Psoas muscle (tissue), 8 donors: Measurements from ENCODE around the gene TGIF2. TPM values are rescaled to one million over a fixed set of nuclear protein-coding genes. Genes with fewer than 3 reads are reported as not detected.

Experiments
- ATAC-seq, 4 donors: fragments of 200-7000 bp; cut with Tn5 transposase; one replicate each; pipeline ENCODE4 v1.9.1; 2020; ENCODE audit warnings: moderate library complexity in 3 of 4, mild to moderate bottlenecking in 2 of 4
- DNase-seq, 2 donors: peaks; one replicate each; pipeline ENCODE4 v3.0.0-alpha.2; 2020
- H3K27ac ChIP-seq: fragments of 200-600 bp; one replicate; pipeline ENCODE4 v1.8.0; 2022
- H3K27me3 ChIP-seq, 3 donors: fragments of 200-600 bp in 1 of 3; one replicate each; pipeline versions ENCODE4 v1.6.1 to v1.8.0; 2013 to 2022; ENCODE audit warnings: low read length in 2 of 3, mild to moderate bottlenecking in 2 of 3, moderate library complexity in 1 of 3; ENCODE audit not compliant: insufficient read depth in 3 of 3
- H3K36me3 ChIP-seq, 2 donors: fragments of 200-600 bp in 1 of 2; one replicate each; pipeline versions ENCODE4 v1.6.1 to v1.8.0; 2013 to 2022; ENCODE audit warnings: low read depth in 1 of 2, mild to moderate bottlenecking in 1 of 2, moderate library complexity in 1 of 2; ENCODE audit not compliant: insufficient read depth in 1 of 2
- H3K4me1 ChIP-seq: fragments of 200-600 bp; one replicate; pipeline ENCODE4 v1.8.0; 2022
- H3K4me3 ChIP-seq: fragments of 200-600 bp; one replicate; pipeline ENCODE4 v1.8.0; 2022; ENCODE audit warnings: mild to moderate bottlenecking
- H3K9me3 ChIP-seq: fragments of 200-600 bp; one replicate; pipeline ENCODE4 v1.8.0; 2022
- WGBS, 3 donors: extraction: QIAGEN DNeasy Blood & Tissue Kit; methylation state at CpG; one replicate each; pipeline versions ENCODE4 v1.1.6 to v1.1.7; 2013; 5-methylcytosine and 5-hydroxymethylcytosine counted together
- intact Hi-C, 2 donors: fragments of 100-400 bp; cut with DNase I; formaldehyde crosslinking; loops; one replicate each; pipeline versions ENCODE4 v1.11.0 to v1.14.2; 2022
- polyA plus RNA-seq, 3 donors: library from polyadenylated mRNA; stranded (reverse); fragments of 200-250 nt; gene quantifications; one replicate each; pipeline ENCODE4 v1.2.3, GENCODE V29; 2013
- total RNA-seq, 4 donors: library from RNA; stranded (reverse); fragmentation: NEBNext Ultra II Directional in 2 of 4; extraction: Animal tissue kit (Norgen Biotek cat#: 25700) in 2 of 4; gene quantifications; one replicate each; pipeline versions ENCODE4 v1.2.1 to v1.2.4, GENCODE V29; 2021 to 2023
- TF ChIP-seq, protein P1 (sequence below): fragments of 200-600 bp; IDR thresholded peaks from one replicate; pipeline ENCODE4 v1.8.0; 2022; ENCODE audit warnings: antibody characterized with exemption
- donor health status: healthy with polysubstance abuse.
- donor health status: DM: no; HTN: no; CAD: no; lungs with moderate emphysema.
- donor health status: Bipolar disorder and iron deficiency.
- donor health status: healthy.
- donor health status: DM: yes; HTN: yes; CAD: no.
- donor health status: DM: no; HTN: no; CAD: no.
- donor health status: DM: no; HTN: no; CAD: no.
- donor health status: DM: yes; HTN: yes; CAD: no.

TGIF2 gene
- total and polyA plus RNA-seq, 7 donors = 1.1 to 2.8 (median 1.7) TPM

- Histone ChIP-seq H3K27ac (no peak overlapping the region), H3K9me3 (no peaks in the 10 kb centered on the region), H3K36me3 (no peaks in the 10 kb centered on the region), H3K27me3 (peaks cover 0 to 28% (median 4%) of the 10 kb centered on the region in 3 donors), H3K4me3 (no peak overlapping the region), H3K4me1 (peaks cover 9% of the 10 kb centered on the region)
- TF ChIP-seq, protein P1, sequence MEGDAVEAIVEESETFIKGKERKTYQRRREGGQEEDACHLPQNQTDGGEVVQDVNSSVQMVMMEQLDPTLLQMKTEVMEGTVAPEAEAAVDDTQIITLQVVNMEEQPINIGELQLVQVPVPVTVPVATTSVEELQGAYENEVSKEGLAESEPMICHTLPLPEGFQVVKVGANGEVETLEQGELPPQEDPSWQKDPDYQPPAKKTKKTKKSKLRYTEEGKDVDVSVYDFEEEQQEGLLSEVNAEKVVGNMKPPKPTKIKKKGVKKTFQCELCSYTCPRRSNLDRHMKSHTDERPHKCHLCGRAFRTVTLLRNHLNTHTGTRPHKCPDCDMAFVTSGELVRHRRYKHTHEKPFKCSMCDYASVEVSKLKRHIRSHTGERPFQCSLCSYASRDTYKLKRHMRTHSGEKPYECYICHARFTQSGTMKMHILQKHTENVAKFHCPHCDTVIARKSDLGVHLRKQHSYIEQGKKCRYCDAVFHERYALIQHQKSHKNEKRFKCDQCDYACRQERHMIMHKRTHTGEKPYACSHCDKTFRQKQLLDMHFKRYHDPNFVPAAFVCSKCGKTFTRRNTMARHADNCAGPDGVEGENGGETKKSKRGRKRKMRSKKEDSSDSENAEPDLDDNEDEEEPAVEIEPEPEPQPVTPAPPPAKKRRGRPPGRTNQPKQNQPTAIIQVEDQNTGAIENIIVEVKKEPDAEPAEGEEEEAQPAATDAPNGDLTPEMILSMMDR = no peak
- DNase-seq (no peak), ATAC-seq (no peak)
- WGBS, 3 donors = 72 to 75% (median 73%) methylated on average over 17 of the region's 17 CpGs
- intact Hi-C loops = no loop called here
Observed at GRCh38 chr20:36571564-36572504, 1.6 kb upstream of the TGIF2 start.

- intact Hi-C loops = no loop called here
- 24 to 27% (median 27%) methylated on average over 20 of the region's 20 CpGs for WGBS, 3 donors
- TF ChIP-seq, protein P1 = no peak
- ATAC-seq (peak in 2 of 4 donors; percentile 29 to 30), DNase-seq (no peak)
- peak overlapping the region; percentile 82 for H3K4me3 ChIP-seq
- peaks cover 9% of the 10 kb centered on the region for H3K4me1 ChIP-seq
- peaks cover 0 to 34% (median 4%) of the 10 kb centered on the region in 3 donors for H3K27me3 ChIP-seq
- peak overlapping the region; percentile 76 for H3K27ac ChIP-seq
- H3K9me3 ChIP-seq = no peaks in the 10 kb centered on the region
- H3K36me3 ChIP-seq = no peaks in the 10 kb centered on the region
Observed at GRCh38 chr20:36572701-36573102, 695 bp upstream of the TGIF2 start.

- Histone ChIP-seq H3K27ac (peak overlapping the region; percentile 76), H3K36me3 (no peaks in the 10 kb centered on the region), H3K4me1 (peaks cover 9% of the 10 kb centered on the region), H3K9me3 (no peaks in the 10 kb centered on the region), H3K4me3 (peak overlapping the region; percentile 82), H3K27me3 (peaks cover 0 to 40% (median 4%) of the 10 kb centered on the region in 3 donors)
- TF ChIP-seq, protein P1 = no peak
- DNase-seq (peak; percentile 46 to 65), ATAC-seq (peak in 3 of 4 donors; percentile 19 to 31 (median 22))
- intact Hi-C loops = no loop called here
- WGBS, 3 donors = 0 to 1% (median 1%) methylated on average over 32 to 53 of the region's 53 CpGs
Observed at GRCh38 chr20:36573798-36574365, 485 bp downstream of the TGIF2 start.

DNA sequence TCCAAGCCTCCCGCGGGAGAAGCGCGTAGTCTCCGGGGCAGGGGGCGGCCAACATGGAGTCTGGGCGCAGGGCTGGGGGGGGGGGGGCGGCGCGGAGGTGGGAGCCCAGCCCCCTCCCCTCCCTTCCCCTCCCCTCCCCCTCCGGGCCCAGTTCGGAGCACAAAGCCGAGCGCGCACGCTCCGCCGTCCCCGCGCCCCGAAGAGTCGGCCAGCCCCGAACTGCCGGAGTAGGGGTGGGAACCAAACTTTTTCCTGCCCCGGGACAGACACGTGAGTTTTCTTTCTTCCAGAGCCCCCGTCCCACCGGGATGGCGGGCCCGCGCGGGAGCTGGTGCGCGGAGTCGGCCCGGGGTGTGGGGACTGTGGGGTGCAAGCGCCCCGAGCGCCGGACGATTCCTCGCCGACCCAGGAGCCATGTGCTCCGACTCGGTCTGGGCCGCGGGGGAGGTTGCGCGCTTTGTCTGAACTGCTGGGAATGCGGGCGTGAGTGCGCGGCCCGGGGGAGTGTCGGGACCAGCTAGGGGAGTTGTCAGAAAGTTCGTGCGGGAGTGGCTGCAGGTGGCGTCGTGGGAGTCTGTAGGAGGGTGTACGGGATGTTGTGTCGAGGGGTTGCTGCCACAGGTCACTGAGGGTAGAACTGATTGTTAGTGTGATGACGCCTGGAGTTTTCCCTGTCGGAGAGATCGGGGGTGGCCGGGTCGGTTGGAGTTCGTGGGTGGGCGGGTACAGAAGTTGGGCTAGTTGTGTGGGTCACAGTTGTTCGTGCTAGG is 1.2 kb downstream of the TGIF2 start:
- Histone ChIP-seq H3K27me3 (peaks cover 0 to 40% (median 4%) of the 10 kb centered on the region in 3 donors), H3K9me3 (no peaks in the 10 kb centered on the region), H3K4me1 (peaks cover 9% of the 10 kb centered on the region), H3K4me3 (peak overlapping the region; percentile 82), H3K27ac (peak overlapping the region; percentile 76), H3K36me3 (no peaks in the 10 kb centered on the region)
- WGBS, 3 donors = 1 to 3% (median 1%) methylated on average over 41 to 67 of the region's 69 CpGs
- peak; percentile 40 to 59 (median 42) for ATAC-seq
- peak; percentile 44 to 65 for DNase-seq
- TF ChIP-seq, protein P1 = no peak
- intact Hi-C loops = no loop called here
